Activated CD4-positive, CD25-positive, alpha-beta regulatory T cell treated with anti-CD3 and anti-CD28 coated beads, Interleukin-2, amount 50 U/mL, for 24 hours (primary cell): ENCODE data around the gene EFCAB5.
A peak's percentile ranks its signal among the peaks of the same experiment; 100 is the strongest.
"Not testable (repeated sequence)": the region's sequence is repeated elsewhere in the genome, so short reads cannot be mapped to it uniquely, and the experiment has no call there.

Source experiments
- ATAC-seq, 2 donors: fragments of 150-1000 bp; cut with Tn5 transposase; one replicate each; pipeline ENCODE4 v1.10.0; 2021; ENCODE audit warnings: mild to moderate bottlenecking in 1 of 2, moderate library complexity in 1 of 2

EFCAB5 gene

DNA sequence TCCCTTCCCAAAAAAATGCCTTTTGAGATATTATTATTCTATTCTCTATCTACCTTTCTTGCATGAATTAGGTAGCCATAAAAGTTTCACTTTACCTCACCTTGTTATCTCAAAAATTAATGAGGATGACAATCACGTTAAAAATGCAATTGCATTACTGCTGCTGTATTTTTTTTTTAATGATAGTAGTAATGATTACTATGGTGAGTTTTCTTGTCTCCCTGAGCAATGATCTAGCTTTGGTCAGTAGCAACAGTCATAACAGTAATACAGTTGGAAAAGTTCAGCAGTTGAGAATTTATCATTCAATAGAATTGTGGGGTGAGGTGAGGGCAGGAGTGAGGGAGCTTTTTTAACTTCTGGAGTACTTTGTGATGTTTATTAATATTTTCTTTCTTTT is at the start of gene EFCAB5:
Gene EFCAB5 (plus strand): TSS at position 301 of the 400 bp plus-strand sequence. CDS start 163 bp downstream, outside the sequence.
- ATAC-seq: no peak

- ATAC-seq: no peak
Measured at GRCh38 chr17:29892201-29892600, 49.2 kb upstream of the EFCAB5 start.

DNA sequence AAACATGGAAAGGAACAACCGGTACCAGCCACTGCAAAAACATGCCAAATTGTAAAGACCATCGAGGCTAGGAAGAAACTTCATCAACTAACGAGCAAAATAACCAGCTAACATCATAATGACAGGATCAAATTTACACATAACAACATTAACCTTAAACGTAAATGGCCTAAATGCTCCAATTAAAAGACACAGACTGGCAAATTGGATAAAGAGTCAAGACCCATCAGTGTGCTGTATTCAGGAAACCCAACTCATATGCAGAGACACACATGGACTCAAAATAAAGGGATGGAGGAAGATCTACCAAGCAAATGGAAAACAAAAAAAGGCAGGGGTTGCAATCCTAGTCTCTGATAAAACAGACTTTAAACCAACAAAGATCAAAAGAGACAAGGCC is 44.3 kb upstream of the EFCAB5 start:
- ATAC-seq: not testable (repeated sequence)

GRCh38 chr17:29903471-29903870 is 38.0 kb upstream of the EFCAB5 start:
- no peak for ATAC-seq

DNA sequence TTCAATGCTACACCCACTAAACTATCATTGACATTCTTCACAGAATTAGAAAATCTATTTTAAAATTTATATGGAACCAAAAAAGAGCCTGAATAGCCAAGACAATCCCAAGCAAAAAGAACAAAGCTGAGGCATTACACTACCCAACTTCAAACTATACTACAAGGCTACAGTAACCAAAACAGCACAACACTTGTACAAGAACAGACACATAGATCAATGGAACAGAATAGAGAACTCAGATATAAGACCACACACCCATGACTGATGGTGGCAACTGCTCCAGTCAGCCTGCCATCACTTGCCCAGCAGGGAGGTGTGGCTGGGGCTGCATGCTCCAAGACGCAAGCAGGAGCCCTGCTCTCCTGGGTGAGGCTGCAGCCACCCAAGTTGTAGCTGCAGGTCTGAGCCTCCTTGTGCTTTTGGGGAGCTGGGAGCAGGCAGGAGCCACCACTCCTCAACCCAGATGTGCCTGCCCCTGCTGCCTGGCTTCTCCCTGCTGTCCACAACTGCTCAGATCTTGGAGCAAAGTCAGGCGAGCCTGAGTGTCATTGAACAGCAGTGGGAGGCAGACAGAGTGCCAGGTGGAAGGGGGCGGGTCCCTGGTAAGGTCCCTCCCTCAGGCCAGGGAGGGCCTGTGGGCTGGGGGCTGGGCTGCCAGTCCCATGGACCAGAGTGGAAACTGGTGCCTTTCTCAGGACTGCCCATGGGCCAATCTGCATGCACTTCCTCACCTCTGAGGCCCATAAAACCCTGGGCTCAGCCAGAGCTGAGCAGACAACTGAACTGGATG is 36.2 kb upstream of the EFCAB5 start:
- ATAC-seq: no peak

- ATAC-seq: no peak
Measured at GRCh38 chr17:29905879-29906167, 35.6 kb upstream of the EFCAB5 start.

DNA sequence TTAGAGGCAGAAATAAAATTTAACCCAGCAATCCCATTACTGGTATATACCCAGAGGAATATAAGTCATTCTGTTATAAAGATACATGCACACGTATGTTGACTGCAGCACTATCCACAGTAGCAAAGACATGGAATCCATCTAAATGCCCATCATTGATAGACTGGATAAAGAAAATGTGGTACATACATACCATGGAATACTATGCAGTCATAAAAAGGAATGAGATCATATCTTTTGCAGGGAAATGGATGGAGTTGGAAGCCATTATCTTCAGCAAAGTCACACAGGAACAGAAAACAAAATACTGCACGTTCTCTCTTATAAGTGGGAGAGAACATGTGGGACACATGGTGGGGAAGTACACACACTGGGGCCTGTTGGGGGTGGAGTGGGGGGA is 34.5 kb upstream of the EFCAB5 start:
- ATAC-seq: no peak

GRCh38 chr17:29909236-29910003 is 32.0 kb upstream of the EFCAB5 start:
- peak; percentile 87 to 96 for ATAC-seq

DNA sequence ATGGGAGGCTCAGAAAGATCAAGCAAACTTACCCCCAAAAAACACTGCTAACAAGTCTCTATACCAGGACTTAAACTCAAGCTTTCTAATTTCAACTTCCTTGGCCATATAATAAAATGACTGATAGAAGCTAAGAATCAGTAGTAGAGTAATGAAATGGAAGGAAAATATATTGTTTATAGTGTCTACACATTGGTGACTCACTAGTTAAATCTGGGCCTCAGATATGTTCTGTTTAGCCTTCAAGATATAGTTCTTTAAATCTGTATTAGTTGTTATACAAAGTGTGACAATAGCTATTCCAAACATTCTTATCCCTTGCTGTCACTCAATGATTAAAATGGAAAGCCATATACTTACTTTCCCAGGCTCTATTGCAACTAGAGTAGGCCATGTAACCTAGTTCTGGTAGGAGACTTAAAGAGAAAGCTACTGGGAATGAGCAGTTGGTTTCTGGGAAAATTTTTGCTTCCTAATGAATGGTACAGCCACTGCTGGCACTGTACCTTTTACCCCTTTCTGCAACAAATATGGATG is 29.7 kb upstream of the EFCAB5 start:
- ATAC-seq: no peak

- no peak for ATAC-seq
Measured at GRCh38 chr17:29914819-29915537, 26.5 kb upstream of the EFCAB5 start.

GRCh38 chr17:29918016-29918415 is 23.4 kb upstream of the EFCAB5 start:
- no peak for ATAC-seq

- no peak for ATAC-seq
Measured at GRCh38 chr17:29918922-29919856, 22.2 kb upstream of the EFCAB5 start.

- ATAC-seq: no peak
Measured at GRCh38 chr17:29924786-29925185, 16.6 kb upstream of the EFCAB5 start.

DNA sequence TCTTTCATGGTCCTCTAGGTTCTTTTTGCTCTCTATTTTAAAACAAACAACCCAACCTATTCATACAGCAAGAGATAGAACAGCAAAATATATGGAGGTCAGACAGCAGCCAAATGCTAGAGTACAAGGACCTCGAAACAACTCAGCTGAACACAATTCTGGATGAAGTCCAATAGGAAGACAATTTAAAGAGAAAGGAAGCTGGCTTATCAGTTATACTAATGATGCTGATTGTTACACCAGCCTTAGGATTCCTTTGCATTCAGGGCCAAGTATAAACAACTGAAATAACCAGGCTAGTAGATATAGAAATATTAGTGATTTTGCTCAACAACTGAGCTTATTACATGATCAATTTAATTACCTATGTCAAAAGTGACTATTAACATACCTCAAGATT is 13.9 kb upstream of the EFCAB5 start:
- no peak for ATAC-seq

DNA sequence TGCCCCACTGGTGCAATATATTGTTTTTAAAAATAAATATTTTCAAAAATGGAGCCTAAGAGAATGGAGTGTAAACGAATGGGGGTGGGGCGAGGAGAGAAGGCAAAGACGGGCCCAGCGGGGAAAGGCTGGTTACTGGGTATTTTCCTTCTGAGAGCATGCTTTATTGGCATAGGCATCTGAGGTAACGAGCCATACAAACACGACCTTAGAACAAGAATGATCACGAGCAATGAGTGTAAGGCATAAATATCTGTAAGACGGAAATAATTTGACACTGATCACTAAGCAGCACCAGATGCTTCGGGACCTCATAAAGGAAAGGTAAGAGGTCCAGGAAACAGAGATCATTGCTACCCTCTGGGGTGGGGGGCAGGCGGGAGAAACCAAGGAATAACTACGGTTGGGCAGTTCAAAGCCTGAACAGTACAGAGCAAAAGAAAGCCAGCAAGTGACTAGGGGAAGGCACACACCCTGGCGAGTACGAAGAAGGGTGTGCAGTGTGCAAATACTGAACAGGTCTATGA is 12.4 kb upstream of the EFCAB5 start:
- ATAC-seq: no peak

- ATAC-seq: peak; percentile 74 to 79
Measured at GRCh38 chr17:29929533-29930408, 11.7 kb upstream of the EFCAB5 start, which contains the start of gene SSH2. TSS of gene SSH2 (minus strand) at chr17:29930228. CDS start at chr17:29930000, 228 bp downstream.

- ATAC-seq: peak; percentile 12
Measured at GRCh38 chr17:29930409-29931010, 10.9 kb upstream of the EFCAB5 start.

DNA sequence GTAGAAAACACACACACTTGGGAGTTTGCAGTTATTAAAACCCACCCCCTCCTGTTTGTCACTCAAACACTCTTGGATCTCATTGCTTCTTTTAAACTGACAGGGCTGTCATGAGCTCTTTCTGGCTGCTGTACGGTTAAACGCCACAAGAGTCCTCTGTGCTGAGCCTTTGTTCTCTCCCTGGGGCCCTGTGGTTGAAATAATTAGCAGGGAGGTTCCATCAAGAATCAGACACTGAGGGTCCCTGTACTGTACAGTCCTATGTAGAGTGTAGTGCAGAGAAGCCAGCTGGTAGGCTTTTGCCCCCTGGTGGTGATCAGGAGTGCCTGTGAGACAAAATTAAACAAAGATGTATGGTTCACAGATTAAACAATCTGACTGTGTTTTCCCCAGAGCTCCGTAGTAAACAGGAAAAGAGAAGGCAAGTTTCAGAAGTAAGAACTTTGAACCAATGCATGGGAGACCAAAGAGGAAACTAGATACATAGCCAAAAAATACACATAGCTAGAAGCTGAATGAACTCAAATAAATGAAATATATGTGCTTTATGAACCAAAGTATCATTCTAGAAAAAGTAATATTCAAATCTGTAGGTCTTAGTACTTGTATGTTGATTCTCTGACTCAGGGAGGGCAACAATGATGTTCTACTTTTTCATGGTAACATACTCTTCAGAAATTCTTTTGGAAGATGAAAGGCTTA is 10.1 kb upstream of the EFCAB5 start:
- ATAC-seq: peak; percentile 70 to 75

DNA sequence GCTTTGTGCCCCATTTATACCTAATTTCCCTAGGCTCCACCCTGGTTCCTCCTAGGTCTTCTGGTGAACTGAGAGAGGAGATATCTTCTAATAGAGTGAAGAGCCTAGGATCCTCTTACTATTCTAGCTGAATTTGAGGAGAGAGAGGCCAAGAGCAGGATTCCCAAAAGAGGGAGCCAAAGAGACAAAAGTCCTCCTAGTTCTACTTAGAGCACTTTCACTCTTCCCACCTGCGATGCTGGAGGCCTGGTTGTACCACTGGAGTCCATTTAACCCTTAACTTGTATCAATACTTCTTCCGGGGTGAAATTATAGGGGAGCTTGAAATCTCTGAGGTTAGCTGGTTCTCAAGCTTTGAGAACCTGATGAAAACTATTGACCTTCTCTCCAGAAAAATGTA is 8.1 kb upstream of the EFCAB5 start:
- ATAC-seq: no peak

GRCh38 chr17:29935909-29936308 is 5.5 kb upstream of the EFCAB5 start:
- ATAC-seq: not testable (repeated sequence)
